Stimulated activated CD4-positive, alpha-beta T cell treated with anti-CD3 and anti-CD28 coated beads, Interleukin-12 subunit alpha, Interleukin-12 subunit beta, amount 100 ng/mL, for 4 hours (primary cell): ENCODE data around the gene TECTA.
"Not testable (repeated sequence)": the region's sequence is repeated elsewhere in the genome, so short reads cannot be mapped to it uniquely, and the experiment has no call there.

Experiments
- DNase-seq: peaks from one replicate; pipeline ENCODE4 v3.0.0-alpha.2; 2020

Gene TECTA

DNA sequence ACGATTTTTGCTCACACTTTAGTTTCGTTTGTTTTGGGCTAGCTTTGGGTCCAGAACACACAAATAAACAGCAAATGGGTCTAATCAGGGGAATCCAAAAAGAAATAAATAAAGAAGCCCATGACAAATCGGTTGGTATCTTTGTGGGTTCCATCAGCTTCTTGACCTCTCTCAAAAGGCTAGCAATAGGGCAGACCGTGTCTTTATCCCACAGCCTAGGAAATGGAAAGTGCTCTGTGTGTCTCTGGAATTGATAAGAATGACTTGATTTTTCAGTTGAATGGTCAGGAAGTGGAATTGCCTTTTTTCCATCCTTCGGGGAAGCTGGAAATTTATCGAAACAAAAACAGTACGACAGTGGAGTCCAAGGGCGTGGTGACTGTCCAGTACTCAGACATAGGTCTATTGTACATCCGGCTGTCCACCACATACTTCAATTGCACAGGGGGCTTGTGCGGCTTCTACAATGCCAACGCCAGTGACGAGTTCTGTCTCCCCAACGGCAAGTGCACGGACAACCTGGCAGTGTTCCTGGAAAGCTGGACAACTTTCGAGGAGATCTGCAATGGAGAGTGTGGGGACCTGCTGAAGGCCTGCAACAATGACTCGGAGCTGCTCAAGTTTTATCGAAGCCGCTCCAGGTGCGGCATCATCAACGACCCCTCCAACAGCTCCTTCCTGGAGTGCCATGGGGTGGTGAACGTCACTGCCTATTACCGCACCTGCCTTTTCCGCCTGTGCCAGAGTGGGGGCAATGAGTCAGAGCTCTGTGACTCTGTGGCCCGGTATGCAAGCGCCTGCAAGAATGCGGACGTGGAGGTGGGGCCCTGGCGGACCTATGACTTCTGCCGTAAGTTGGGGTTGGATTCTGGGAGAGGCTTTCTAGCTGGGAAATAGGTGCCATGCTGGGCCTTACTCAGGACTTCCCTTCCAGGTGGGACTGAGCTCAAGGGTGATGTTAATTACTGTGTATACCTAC is 28.6 kb downstream of the TECTA start:
- DNase-seq: no peak

DNA sequence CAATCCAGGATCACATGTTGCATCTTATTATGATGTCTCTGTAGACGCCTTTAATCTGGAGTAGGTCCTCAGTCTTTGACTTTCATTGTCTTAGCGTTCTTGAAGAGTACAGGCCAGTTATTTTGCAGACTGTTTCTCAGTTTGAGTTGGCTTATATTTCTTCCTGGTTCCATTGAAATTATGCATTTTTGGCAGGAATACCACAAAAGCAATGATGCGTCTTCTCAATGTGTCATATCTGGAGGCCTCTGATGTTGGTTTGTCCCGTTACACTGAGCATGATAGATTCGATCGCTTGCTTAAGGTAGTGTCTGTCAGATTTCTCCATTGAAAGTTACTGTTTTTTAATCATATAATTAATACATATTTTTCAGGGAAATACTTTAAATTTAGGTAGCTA is 30.6 kb downstream of the TECTA start:
- no peak for DNase-seq

DNA sequence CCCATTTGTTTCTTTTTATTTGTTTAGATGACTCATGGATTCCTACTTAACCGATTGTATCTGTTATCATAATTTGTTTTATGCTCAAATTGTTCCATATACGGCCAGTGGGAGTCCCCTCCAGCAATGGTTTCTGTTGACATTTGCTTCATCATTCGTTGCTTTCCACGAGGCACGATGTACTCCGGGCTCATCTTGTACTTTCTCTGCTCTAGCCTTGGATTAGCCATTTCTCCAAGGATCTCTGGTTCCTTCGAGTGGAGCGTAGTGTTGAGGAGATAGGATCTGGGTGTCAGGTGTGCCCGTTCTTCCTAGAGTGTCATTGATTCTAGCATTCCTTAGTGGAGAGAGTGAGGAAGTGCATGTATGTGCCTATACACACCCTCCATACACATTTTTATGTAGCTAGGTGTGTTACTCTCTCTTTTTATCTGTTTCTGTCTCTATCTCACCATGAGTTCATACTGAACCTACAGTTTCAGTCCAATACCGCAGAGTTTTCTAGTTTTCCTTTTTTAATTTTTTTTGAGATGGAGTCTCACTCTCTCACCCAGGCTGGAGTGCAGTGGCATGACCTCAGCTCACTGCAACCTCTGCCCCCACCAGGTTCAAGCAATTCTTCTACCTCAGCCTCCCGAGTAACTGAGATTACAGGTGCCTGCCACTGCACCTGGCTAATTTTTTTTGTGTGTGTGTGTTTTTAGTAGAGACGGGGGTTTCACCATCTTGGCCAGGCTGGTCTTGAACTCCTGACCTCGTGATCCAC is 31.4 kb downstream of the TECTA start:
- DNase-seq: no peak

DNA sequence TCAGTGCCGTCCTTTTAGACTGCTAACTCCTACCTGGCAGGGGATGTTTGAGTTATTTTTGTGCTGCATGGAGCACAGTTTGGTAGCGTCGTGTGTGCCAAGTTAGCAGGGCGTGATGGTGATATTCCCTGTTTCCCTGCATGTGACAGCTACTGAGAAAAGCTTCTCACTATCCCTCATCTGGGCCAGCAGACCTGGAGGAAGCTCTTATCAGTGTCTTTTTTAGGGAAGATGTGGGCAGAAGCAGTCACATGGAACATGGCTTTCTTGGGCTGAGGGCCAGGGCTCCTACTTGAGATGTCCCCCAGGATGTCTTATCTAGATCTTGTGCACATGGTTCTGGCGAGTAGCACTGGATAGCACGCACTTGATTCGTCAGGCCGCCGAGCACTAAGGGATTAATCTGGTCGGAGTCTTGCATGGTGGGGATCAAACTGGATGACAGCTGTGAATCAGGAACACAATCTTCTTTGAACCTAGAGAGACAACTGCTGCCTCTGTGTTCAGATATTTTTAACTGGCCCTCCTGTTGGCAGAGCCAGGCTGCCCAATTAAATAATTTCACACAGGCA is 33.8 kb downstream of the TECTA start:
- DNase-seq: no peak

DNA sequence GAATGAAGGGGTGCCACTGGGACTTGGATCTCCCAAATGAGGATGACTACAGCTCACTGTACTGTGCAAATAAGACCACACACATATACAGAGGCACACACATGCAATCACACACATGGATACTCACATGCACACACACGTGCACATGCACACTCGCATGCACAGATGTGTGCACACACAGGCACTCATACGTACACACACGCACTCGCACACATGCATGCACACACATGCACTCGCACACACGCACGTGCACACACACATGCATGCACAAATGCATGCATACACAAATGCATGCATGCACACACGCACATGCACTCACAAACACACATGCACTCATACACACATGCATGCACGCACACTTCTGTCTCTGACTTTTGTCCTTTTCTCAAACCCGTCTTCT is 36.0 kb downstream of the TECTA start:
- no peak for DNase-seq

DNA sequence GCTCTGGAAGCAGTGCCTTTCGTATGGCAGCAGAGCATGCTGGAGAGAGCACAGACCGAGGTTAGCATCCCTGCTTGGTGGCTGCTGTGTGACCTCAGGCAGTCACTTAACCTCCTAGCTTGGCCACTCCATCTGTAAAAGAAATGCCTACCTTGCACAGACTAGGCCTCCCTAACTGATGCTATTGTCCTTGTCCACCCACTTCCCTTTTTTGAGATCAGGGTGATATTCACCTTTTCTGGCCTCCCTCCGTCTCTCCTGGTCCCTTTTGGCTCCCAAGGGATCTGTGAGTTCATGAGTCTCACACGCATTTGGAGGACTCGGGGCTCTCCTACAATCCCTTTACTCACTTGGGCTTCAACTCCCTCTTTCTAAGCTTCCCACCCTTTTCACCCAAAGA is 37.2 kb downstream of the TECTA start:
- DNase-seq: no peak

DNA sequence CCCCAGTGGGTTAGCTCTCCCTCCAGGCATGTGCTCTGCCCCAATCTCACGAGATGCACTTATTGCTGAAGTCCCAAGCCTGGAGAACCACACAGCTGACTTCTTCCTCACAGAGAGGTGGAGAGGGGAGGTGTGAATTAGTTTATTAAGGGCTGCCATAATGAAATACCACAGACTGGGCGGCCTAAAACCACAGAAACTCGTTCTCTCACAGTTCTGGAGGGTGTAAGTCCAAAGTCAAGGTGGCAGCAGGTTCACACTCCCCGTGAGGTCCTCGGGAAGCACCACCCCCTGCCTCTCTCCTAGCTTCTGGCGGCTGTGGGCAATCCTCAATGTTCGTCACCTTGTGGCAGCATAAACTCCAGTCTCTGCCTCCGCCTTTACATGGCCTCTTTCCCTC is 39.3 kb downstream of the TECTA start:
- DNase-seq: no peak

DNA sequence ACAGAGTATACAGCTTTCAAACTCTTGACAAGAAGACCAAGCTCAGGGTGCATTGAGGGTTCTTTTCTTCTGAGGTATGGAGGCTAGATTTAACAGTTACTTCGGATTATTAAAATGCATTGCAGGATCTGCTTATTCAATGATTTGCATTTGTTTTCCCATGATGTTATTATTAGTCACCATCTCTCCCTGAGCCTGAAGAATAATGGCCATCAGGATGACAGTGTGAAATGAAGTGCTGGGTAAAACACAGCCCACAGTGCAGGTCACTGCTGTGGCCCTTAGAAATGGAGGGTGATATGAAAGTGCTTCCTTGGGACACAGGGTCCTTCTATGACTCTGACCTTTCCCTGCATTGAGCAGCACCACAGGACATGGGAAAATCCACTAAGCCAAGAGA is 40.0 kb downstream of the TECTA start:
- DNase-seq: no peak

DNA sequence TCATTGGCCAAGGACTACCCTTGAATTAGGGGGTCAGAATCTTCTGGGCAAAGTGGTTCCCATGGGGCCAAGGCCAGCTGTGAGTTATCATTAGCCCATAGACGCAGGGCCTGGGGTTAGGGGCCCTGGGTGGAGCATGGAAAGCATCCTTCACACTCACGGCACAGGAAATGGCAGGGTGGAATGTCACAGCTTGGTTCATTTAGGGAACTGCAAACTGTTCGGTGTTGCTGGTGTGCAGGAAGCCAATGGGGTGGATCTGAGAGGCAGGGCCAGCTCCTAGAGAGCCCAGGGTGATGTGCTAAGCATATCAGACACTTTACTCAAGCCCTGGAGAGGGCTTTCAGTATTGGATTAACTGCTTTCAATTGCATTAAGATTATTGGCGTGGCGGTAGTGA is 42.9 kb downstream of the TECTA start:
- DNase-seq: no peak

DNA sequence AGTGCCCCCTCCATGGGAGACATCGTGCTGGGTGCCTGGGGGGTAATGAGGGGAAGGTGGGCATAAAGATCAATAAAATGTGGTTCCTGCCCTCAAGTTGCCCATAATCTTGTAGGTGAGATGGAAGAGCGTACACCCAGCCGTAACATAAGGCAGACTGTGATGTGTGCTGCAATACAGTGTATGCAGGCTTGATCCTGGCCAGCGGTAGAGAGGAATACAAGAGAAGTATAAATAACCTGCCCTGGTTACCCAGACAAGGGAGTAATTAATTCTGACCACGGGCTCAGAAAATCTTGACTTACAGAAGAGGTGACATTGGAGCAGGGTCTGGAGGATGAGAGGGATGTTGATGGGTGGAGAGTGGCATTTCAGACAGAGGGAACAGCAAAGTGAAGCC is 43.7 kb downstream of the TECTA start:
- no peak for DNase-seq

DNA sequence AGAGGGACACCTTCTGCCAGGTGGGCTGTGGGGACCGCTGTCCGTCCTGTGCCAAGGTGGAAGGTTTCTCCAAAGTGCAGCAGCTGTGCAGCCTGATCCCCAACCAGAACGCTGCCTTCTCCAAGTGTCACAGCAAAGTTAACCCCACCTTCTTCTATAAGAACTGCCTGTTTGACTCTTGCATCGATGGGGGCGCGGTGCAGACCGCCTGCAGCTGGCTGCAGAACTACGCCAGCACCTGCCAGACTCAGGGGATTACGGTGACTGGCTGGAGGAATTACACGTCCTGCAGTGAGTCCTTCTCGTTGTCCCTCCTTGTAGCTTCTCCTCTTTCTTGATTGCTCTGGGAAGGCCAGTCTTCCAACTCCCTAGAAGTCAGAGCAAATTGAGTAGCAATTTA is 44.8 kb downstream of the TECTA start:
- DNase-seq: no peak

DNA sequence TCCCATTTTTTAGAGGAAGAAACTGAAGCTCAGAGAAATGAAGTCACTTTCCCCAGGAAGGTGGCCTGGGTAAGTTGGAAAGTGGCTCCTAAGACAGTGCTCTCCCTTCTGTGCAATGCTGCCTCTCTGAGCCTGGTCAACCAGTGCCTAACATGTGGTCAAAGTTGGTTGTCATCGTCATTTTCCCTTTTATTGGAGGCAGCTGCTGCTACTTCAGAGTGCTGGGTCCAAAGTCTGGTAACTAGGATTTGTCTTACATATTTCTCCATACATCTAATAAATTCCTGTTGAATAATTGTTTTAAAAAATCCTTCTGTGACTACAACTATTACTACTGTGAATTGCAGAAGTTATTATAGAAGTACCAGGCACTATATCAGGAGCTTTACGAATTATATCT is 48.1 kb downstream of the TECTA start:
- no peak for DNase-seq

DNA sequence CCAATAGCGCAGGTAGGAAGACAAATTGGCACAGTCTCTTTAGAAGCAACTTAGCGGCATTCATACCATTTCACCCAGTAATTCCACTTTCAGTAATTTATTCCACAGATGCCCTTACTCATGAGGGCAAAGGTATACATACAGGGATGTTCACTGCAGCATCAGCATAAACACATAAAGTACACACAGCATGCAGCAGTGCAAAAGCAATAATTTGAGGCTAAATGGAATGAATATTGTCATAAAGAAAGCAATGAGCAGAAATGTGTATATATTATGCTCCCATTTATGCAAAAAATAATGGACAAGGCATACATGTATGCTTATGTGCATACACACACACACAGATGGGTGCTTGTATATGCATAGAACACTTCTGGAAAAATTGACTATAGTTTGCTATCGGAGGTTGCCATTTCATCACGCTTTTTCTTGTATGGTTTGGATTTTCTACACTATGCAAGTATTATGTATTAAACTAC is 50.2 kb downstream of the TECTA start:
- no peak for DNase-seq

DNA sequence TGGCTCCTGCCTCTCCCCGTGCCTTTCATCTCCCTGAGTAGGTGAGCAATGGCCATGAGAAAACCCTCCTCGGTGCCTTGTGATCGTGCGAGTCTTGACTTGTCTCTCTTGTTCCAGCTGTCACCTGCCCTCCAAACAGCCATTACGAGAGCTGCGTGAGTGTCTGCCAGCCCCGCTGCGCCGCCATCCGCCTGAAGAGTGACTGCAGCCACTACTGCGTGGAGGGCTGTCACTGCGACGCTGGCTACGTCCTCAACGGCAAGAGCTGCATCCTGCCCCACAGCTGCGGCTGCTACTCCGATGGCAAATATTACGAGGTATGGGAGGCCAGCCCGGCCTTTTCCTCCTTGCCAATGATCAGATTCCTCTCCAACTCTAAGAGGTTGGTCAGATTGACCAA is 51.7 kb downstream of the TECTA start:
- no peak for DNase-seq

DNA sequence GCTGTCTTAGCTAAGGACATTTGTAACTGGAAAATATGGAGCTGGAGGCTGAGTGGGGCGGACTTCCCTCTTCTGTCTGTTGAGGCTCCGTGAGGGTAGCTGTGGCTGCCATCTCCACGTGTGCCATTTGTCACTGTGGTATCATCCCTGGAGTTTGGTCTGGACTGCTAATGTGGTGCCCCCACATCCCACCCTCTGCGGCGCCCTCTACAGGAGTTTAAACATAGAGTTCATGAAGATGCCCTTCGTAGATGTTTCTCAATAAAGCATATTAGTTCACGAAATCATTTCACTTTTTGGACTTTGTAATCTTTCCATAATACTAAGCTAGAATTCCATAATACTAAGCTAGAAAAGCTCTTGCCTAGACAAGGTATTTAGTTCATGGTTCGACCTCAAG is 52.4 kb downstream of the TECTA start:
- no peak for DNase-seq

DNA sequence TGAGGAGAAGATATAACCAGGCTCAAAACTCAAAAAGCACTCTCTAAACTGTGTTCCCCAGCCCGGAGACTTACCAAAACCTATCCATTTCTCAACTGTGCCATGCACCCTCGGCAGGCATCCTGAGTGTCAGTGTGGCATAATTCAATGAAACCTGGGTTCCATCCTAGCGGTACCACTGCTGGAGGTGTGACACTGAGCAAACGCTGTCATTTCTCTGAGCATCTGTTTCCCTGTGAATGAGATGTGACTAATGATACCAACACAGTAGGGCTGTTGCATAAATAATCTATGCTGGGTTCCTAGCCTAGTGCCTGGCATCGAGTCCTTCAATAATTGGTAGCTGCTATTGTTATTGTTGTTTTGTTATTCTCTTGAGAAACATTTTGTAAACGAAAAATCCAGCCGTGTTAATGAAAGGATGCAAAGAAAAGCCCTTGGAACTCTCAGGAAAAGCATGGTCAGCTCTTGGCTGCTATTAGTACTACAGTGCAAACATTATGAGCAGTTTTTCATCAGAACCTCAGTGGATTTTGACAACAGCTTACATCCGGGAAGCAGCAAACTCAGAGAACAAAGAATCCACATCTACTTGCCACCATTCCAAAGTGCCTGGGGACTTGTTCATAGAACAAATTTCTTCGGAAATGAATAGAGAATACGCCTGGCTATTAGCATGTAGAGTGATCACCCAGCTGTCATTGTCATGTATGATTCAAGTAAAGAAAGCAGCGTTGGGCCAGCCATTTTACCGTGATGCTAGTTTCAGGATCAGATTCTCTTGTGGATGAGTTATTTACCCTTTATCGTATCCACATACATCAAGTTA is 53.7 kb downstream of the TECTA start:
- DNase-seq: no peak

DNA sequence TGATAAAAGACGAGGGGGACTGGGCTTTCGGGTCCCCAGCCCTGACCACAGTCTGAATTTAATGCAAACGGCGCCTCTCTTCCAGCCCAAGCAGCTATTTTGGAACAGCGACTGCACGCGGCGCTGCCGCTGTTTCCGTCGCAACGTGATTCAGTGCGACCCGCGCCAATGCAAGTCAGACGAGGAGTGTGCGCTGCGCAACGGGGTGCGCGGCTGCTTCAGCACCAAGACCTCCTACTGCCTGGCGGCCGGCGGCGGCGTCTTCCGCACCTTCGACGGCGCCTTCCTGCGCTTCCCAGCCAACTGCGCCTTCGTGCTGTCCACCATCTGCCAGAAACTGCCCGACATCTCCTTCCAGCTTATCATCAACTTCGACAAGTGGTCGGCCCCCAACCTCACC is 56.7 kb downstream of the TECTA start:
- no peak for DNase-seq

DNA sequence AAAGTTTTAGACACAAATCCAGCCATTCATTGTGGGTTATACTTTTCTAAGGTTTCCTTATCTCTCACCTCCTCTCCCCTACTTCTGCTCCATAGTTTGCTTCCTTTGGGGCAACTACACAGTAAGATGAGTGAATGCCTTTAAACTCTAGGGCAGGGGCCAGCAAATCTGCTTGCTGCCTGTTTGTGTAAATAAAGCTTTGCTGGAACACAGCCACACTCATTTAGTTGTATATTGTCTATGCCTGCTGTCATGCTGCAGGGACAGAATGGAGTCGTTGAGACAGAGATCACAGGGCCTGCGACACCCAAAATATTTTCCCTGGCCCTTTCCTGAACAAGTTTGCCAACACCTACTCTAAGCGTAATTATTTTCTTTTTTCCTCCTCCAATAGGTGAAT is 58.7 kb downstream of the TECTA start:
- DNase-seq: no peak

DNA sequence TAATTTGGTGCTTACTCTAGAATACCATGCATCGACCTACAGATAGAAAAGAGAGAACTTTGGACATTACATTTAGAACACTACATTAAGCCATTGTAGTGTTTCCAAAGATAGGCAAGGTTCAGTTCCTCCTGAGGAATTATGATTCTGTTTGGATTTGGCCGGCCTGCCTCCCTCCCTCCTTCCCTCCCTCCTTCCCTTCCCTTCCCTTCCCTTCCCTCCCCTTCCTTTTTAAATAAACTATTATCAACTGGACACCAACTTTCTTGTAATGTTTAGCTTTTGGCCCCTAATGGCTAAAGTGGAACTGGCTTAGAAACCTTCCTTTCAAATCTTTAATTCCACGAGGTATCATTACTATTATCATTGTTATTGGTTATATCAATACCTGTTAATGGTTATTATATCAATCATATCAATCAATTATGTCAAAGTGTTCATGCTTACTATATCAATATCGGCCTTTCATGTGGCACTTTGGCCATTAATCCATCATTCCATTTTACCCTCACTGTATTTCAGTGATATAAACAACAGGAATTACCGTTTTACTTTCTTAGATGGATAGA is 60.4 kb downstream of the TECTA start:
- DNase-seq: no peak

DNA sequence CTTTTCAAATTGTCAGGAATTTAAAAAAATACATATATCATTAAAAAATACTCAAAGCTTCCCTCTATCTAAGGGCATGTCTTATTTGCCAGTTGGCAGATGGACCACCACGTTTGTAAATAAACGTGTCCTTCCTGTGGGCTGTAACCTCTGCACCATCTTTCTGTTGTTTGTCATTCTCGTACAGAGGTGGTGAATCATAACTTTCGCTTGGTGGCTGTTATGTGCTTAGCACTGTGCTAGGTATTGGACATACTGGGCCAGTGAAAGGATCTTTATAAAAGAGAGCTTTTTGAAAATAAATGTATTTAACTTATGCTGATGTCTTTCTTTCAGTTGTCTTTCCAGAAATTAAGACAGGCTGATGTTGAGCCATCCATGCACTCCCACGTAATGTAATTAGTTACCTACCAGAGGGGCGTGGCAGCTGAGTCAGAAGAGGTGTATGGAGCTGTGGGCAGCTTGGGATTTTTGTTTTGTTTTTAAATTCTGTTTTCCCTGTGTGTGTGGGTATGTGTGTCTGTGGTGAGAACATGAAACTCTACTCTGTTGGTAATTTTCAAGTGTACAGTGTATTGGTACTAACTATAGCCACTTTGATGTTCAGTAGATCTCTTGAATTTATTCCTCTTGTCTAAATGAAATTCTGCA is 62.7 kb downstream of the TECTA start:
- no peak for DNase-seq

DNA sequence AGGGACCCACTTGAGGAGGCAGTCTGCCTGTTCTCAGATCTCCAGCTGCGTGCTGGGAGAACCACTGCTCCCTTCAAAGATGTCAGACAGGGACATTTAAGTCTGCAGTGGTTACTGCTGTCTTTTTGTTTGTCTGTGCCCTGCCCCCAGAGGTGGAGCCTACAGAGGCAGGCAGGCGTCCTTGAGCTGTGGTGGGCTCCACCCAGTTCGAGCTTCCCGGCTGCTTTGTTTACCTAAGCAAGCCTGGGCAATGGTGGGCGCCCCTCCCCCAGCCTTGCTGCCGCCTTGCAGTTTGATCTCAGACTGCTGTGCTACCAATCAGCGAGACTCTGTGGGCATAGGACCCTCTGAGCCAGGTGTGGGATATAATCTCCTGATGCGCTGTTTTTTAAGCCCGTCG is 76.6 kb downstream of the TECTA start:
- DNase-seq: not testable (repeated sequence)

DNA sequence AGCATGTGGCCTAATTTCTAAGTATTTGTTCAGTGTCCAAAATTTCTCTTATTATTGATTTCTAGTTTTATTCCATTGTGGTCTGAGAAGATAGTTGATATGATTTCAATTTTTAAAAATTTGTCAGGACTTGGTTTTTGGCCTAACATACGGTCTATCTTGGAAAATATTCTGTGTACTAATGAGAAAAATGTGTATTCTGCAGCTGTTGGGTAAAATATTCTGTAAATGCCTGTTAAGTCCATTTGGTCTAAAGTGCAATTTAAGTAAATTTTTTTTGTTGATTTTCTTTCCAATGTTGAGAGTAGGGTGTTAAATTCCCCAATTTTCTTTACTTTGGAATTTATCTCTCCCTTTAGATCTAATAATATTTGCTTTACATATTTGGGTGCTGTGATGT is 78.3 kb downstream of the TECTA start:
- DNase-seq: no peak
